Gastrocnemius medialis (tissue), 4 donors: Measurements from ENCODE around the gene GRIP2.

Source experiments
- CTCF ChIP-seq, 5 experiments: fragments of 450-650 bp in 3 of 5; fragments of 200-600 bp in 2 of 5; sonication (generic) in 2 of 5; IDR thresholded peaks in 4 of 5; conservative IDR thresholded peaks in 1 of 5; 1 replicate in 4 of 5; 2 replicates in 1 of 5; pipeline ENCODE4 v1.5.1; 2016 to 2019; ENCODE audit warnings: antibody characterized with exemption in 5 of 5, mild to moderate bottlenecking in 3 of 5, moderate library complexity in 3 of 5
- POLR2A ChIP-seq, 2 donors: fragments of 450-650 bp; IDR thresholded peaks; one replicate each; pipeline ENCODE4 v1.6.1; 2017; ENCODE audit warnings: antibody characterized with exemption in 2 of 2, mild to moderate bottlenecking in 2 of 2, moderate library complexity in 2 of 2

DNA sequence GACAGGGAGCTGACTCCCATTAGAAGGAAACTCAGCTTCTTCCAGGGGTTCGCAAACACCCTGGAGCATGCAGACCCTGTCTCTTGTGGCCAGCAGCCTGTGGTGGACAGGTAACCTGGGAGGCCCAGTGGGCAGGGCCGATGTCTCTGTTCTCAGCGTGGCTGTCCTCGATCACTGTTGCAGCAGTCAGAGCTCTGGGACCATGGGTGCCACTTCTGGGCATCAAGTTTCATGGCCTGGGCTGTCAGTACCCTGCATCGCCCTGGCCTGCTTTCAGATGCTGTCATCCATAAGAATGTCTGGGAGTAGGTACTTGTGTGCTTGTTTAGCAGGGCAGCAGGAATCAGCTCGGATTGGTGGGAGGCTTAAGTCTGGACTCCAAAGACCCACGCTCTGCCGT, 83.3 kb downstream of the GRIP2 start:
- TF ChIP-seq CTCF (IDR thresholded peaks at IDR 0.05 in 4 of 5, conservative IDR thresholded peaks at IDR 0.05 in 1 of 5) = no peak
- no peak for TF ChIP-seq POLR2A (IDR thresholded peaks at IDR 0.05)
